HCT116 (cell line): Measurements from ENCODE around the gene BCAN. TPM values are rescaled to one million over a fixed set of nuclear protein-coding genes. Genes with fewer than 3 reads are reported as not detected.

Source experiments
- ATAC-seq: fragments of 200-7000 bp; cut with Tn5 transposase; 2 replicates; pipeline ENCODE4 v1.9.1; 2020; ENCODE audit warnings: mild to moderate bottlenecking, moderate library complexity
- BruUV-seq: library from RNA; stranded (reverse); fragments of 400-500 nt; replicated peaks from 2 replicates; lab custom pipeline; 2021; lab: Mats Ljungman, UMichigan
- CTCF ChIA-PET: fragments of 300-600 bp; sonication (Branson Sonifier 250); formaldehyde crosslinking; loops from one replicate; lab custom pipeline; 2021; ENCODE audit warnings: antibody characterized with exemption; lab: Charles Lee
- POLR2A ChIA-PET: fragments of 300-600, 350-600 bp; sonication (Branson Sonifier 250); formaldehyde crosslinking; loops from one replicate; lab custom pipeline; 2021; ENCODE audit warnings: antibody characterized with exemption; lab: Charles Lee
- RAD21 ChIA-PET, 2 experiments: fragments of 300-600 bp; sonication (Branson Sonifier 250); formaldehyde crosslinking; loops; one replicate each; lab custom pipeline; 2023; ENCODE audit warnings: low total read pairs in 2 of 2; ENCODE audit not compliant: uncharacterized antibody in 2 of 2, unreplicated experiment in 2 of 2, low non-redundant PET in 1 of 2; lab: Charles Lee
- DNase-seq: peaks from one replicate; pipeline ENCODE4 v3.0.0-alpha.2; 2010; ENCODE audit warnings: low read depth, low spot score
- H2AFZ ChIP-seq: fragments of 200-600 bp; shearing (Covaris generic), sonication (generic); 2 replicates; pipeline ENCODE4 v1.6.1; 2017; ENCODE audit warnings: low read depth, mixed run types, mixed read lengths, antibody characterized with exemption, low read length; ENCODE audit not compliant: poor library complexity, severe bottlenecking
- H3K27ac ChIP-seq: 2 replicates; pipeline ENCODE4 v1.5.1; 2012; ENCODE audit warnings: low read depth, low read length
- H3K27me3 ChIP-seq: fragments of 200-600 bp; sonication (generic); 2 replicates; pipeline ENCODE4 v1.6.1; 2016; ENCODE audit warnings: mixed run types, low read length, mixed read lengths; ENCODE audit not compliant: insufficient read depth
- H3K36me3 ChIP-seq, 2 experiments: fragments of 200-500 bp in 1 of 2; fragments of 200-600 bp in 1 of 2; sonication (Bioruptor generic) in 1 of 2; sonication (generic) in 1 of 2; 2 replicates each; pipeline versions ENCODE4 v1.5.1 to v1.6.1; 2014 to 2016; ENCODE audit warnings: low read length in 2 of 2, inconsistent platforms in 1 of 2, mixed read lengths in 1 of 2, mixed run types in 1 of 2; ENCODE audit not compliant: insufficient read depth in 2 of 2, control insufficient read depth in 1 of 2
- H3K4me1 ChIP-seq, 2 experiments: fragments of 200-600 bp in 1 of 2; sonication (generic) in 1 of 2; 2 replicates each; pipeline versions ENCODE4 v1.5.1 to v1.6.1; 2012 to 2017; ENCODE audit warnings: low read length in 2 of 2, inconsistent platforms in 1 of 2, mild to moderate bottlenecking in 1 of 2, mixed read lengths in 1 of 2, mixed run types in 1 of 2, moderate library complexity in 1 of 2; ENCODE audit not compliant: insufficient read depth in 2 of 2, control insufficient read depth in 1 of 2
- H3K4me2 ChIP-seq: fragments of 200-600 bp; sonication (generic); 2 replicates; pipeline ENCODE4 v1.6.1; 2017; ENCODE audit warnings: mixed run types, low read length, mixed read lengths
- H3K4me3 ChIP-seq, 2 experiments: fragments of 200-600 bp in 1 of 2; sonication (generic) in 1 of 2; replicated peaks in 1 of 2; 2 replicates each; pipeline ENCODE4 v1.5.1; 2011 to 2016; ENCODE audit warnings: low read length in 2 of 2, control low read depth in 1 of 2, low read depth in 1 of 2, mild to moderate bottlenecking in 1 of 2, mixed read lengths in 1 of 2, mixed run types in 1 of 2
- H3K79me2 ChIP-seq: fragments of 200-600 bp; sonication (generic); 2 replicates; pipeline ENCODE4 v1.6.1; 2017; ENCODE audit warnings: mild to moderate bottlenecking, mixed run types, low read length, moderate library complexity, mixed read lengths; ENCODE audit not compliant: insufficient read depth
- H3K9ac ChIP-seq: fragments of 200-600 bp; sonication (generic); 2 replicates; pipeline ENCODE4 v1.6.1; 2016; ENCODE audit warnings: low read length, mixed read lengths
- H3K9me2 ChIP-seq: fragments of 200-600 bp; sonication (generic), shearing (Covaris generic); 2 replicates; pipeline ENCODE4 v1.6.1; 2017; ENCODE audit warnings: mixed run types, mild to moderate bottlenecking, moderate library complexity; ENCODE audit not compliant: insufficient read depth
- H3K9me3 ChIP-seq, 2 experiments: fragments of 200-500 bp in 1 of 2; fragments of 200-600 bp in 1 of 2; sonication (Bioruptor generic) in 1 of 2; sonication (generic) in 1 of 2; 2 replicates each; pipeline ENCODE4 v1.6.1; 2014 to 2017; ENCODE audit warnings: low read length in 2 of 2, mixed read lengths in 2 of 2, inconsistent platforms in 1 of 2, low read depth in 1 of 2, mild to moderate bottlenecking in 1 of 2, mixed run types in 1 of 2, moderate library complexity in 1 of 2; ENCODE audit not compliant: control insufficient read depth in 1 of 2, insufficient read depth in 1 of 2
- H4K20me1 ChIP-seq: fragments of 200-600 bp; sonication (generic), shearing (Covaris generic); 2 replicates; pipeline ENCODE4 v1.6.1; 2017; ENCODE audit warnings: mixed run types, mild to moderate bottlenecking, moderate library complexity; ENCODE audit not compliant: insufficient read depth
- ATF3 ChIP-seq: IDR thresholded peaks from 2 replicates; pipeline ENCODE4 v1.6.1; 2012
- CTCF ChIP-seq, 3 experiments: fragments of 200-600 bp in 1 of 3; sonication (generic) in 1 of 3; IDR thresholded peaks in 2 of 3; conservative IDR thresholded peaks in 1 of 3; 2 replicates each; pipeline ENCODE4 v1.5.1; 2012 to 2017; ENCODE audit warnings: low read depth in 2 of 3, low read length in 2 of 3, antibody characterized with exemption in 1 of 3, borderline replicate concordance in 1 of 3, control low read depth in 1 of 3, mild to moderate bottlenecking in 1 of 3, mixed read lengths in 1 of 3, mixed run types in 1 of 3, moderate library complexity in 1 of 3; ENCODE audit not compliant: insufficient read depth in 1 of 3
- MAX ChIP-seq: IDR thresholded peaks from 2 replicates; pipeline ENCODE4 v1.6.1; 2012
- POLR2A ChIP-seq: IDR thresholded peaks from 2 replicates; pipeline ENCODE4 v1.7.0; 2011; ENCODE audit warnings: borderline replicate concordance; ENCODE audit not compliant: insufficient read depth, insufficient read length; ENCODE audit errors: extremely low read depth
- RAD21 ChIP-seq: IDR thresholded peaks from 2 replicates; pipeline ENCODE4 v1.6.1; 2012; ENCODE audit warnings: low read depth, mild to moderate bottlenecking
- SIN3A ChIP-seq: IDR thresholded peaks from 2 replicates; pipeline ENCODE4 v1.6.1; 2012; ENCODE audit warnings: low read depth
- TCF7L2 ChIP-seq: IDR thresholded peaks from 2 replicates; pipeline ENCODE4 v1.7.0; 2011; ENCODE audit warnings: borderline replicate concordance, inconsistent platforms; ENCODE audit not compliant: insufficient read depth, insufficient read length; ENCODE audit errors: extremely low read depth
- YY1 ChIP-seq: IDR thresholded peaks from 2 replicates; pipeline ENCODE4 v1.6.1; 2011; ENCODE audit warnings: low read length, low read depth, moderate library complexity, mild to moderate bottlenecking; ENCODE audit not compliant: insufficient replicate concordance; ENCODE audit errors: extremely low read depth
- ZNF274 ChIP-seq: fragments of 200-500 bp; sonication (Bioruptor generic); IDR thresholded peaks from 2 replicates; pipeline ENCODE4 v1.6.1; 2014; ENCODE audit warnings: mild to moderate bottlenecking, low read depth, low read length, inconsistent platforms
- intact Hi-C: fragments of 100-400 bp; cut with micrococcal nuclease; formaldehyde crosslinking; loops from 2 replicates; pipeline ENCODE4 v1.10.0; 2022
- total RNA-seq: library from RNA; stranded (reverse); gene quantifications from one replicate; pipeline ENCODE4 v1.2.1, GENCODE V29; 2021; ENCODE audit not compliant: unreplicated experiment

Gene BCAN
- total RNA-seq, 1 experiment from 2014 or later: not detected

- ChIA-PET RAD21 (interaction anchor here (0.7 to 3.5 kb wide), 7 partner anchors 13 to 29 kb away, joined by 3 to 45 read pairs (median 13); no protein-coding TSS in a partner anchor), CTCF (interaction anchor here (0.8 to 14.7 kb wide), 19 partner anchors 9 to 222 kb away, joined by 3 to 310 read pairs (median 5); partner anchors contain the start of genes ISG20L2, METTL25B, NES and NTRK1), POLR2A (interaction anchor here (0.6 to 6.4 kb wide), 16 partner anchors 8 to 205 kb away, joined by 3 to 87 read pairs (median 4); partner anchors contain the start of genes ISG20L2, MEF2D, METTL25B and MRPL24)
- intact Hi-C loops: loop anchor here (1.0 kb wide), 2 partner anchors 17 to 46 kb away; no protein-coding TSS in a partner anchor
- H3K9ac ChIP-seq: peak overlapping the region; percentile 80
- DNase-seq (no peak), ATAC-seq (peak; percentile 61)
- BruUV-seq: no TSS peak
- no peak overlapping the region for H2AFZ ChIP-seq
- peaks cover 72 to 87% of the 10 kb centered on the region in 2 experiments for H3K4me1 ChIP-seq
- H3K4me2 ChIP-seq: peak overlapping the region; percentile 85
- no peaks in the 10 kb centered on the region for H3K9me2 ChIP-seq
- TF ChIP-seq POLR2A: peak; percentile 24
- no peak for TF ChIP-seq RAD21
- no peak for TF ChIP-seq ATF3
- TF ChIP-seq MAX: no peak
- TF ChIP-seq SIN3A: no peak
- TF ChIP-seq ZNF274: no peak
- peak; percentile 2 for TF ChIP-seq YY1
- peak in 2 of 3 experiments; percentile 80 to 92; a peak in 4 of 6 replicates for TF ChIP-seq CTCF (IDR thresholded peaks at IDR 0.05 in 2 of 3, conservative IDR thresholded peaks at IDR 0.05 in 1 of 3; ENCODE audit: borderline replicate concordance in 1 of 3, insufficient read depth in 1 of 3, low read depth in 2 of 3, low read length in 2 of 3)
- TF ChIP-seq TCF7L2: peak; percentile 98
- H4K20me1 ChIP-seq: no peaks in the 10 kb centered on the region
- H3K4me3 ChIP-seq: peak overlapping the region; percentile 62 to 63
- H3K27ac ChIP-seq: peak overlapping the region; percentile 89
- peaks cover 27% of the 10 kb centered on the region for H3K79me2 ChIP-seq
- H3K36me3 ChIP-seq: peaks cover under 1 to 2% of the 10 kb centered on the region in 2 experiments; a peak in 2 of 4 replicates
- no peaks in the 10 kb centered on the region for H3K27me3 ChIP-seq
- no peaks in the 10 kb centered on the region for H3K9me3 ChIP-seq
Observed at GRCh38 chr1:156705918-156706656, 64.2 kb downstream of the BCAN start.
